ENCODE results near the gene CCBE1.
A peak's percentile ranks its signal among the peaks of the same experiment; 100 is the strongest.

Gene CCBE1

DNA sequence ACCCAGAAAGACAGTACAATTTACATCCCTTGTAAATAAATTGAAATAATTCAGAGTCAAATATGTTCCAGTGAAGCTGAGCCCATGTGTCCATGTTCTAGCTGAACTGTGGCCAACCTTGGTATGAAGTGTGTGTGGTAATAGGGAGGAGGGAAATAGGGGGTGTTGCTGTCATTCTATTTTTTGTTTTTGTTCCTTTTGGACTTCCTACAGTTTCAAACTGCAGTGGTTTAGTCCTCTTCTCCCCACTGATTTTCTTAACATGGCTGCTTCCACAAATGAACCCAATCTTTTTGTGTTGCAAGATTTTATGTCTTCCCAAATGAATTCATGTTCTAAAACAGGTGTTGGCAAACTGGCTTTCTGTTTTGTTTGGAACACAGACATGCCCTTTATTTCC lies 156.9 kb downstream of the CCBE1 start:
- no peak overlapping the region for H3K18ac ChIP-seq (ENCODE audit: low read length)
- H3K14ac ChIP-seq (ENCODE audit: low read length), result no peak overlapping the region
- no peak for DNase-seq
- H2AK5ac ChIP-seq (ENCODE audit: low read length), result no peak overlapping the region
- H3K4me3 ChIP-seq (ENCODE audit: low read depth, low read length), result no peak overlapping the region
- H2AFZ ChIP-seq (ENCODE audit: insufficient read depth, low read length, poor library complexity), result no peak overlapping the region
- H3K9me3 ChIP-seq (ENCODE audit: insufficient read depth, low read depth, low read length), result no peaks in the 10 kb centered on the region
- H3K27ac ChIP-seq (ENCODE audit: low read depth, low read length), result no peak overlapping the region
- no peaks in the 10 kb centered on the region for H3K36me3 ChIP-seq (ENCODE audit: control insufficient read depth in 1 of 2, insufficient read depth in 2 of 2, low read length in 2 of 2)
- no peak overlapping the region for H2BK5ac ChIP-seq (ENCODE audit: low read depth, low read length, poor library complexity)
- no peak overlapping the region for H4K12ac ChIP-seq (ENCODE audit: low read depth, low read length)
- peaks cover 2% of the 10 kb centered on the region in 2 experiments for H3K4me1 ChIP-seq (ENCODE audit: control insufficient read depth in 1 of 2, insufficient read depth in 2 of 2, low read length in 2 of 2)
- no peak overlapping the region for H3K4ac ChIP-seq (ENCODE audit: low read depth, low read length)
- H3K79me1 ChIP-seq (ENCODE audit: low read length), result no peaks in the 10 kb centered on the region
- H3K23ac ChIP-seq (ENCODE audit: low read length), result no peak overlapping the region
- no peak overlapping the region for H3K9ac ChIP-seq (ENCODE audit: low read length)
- H2BK120ac ChIP-seq (ENCODE audit: insufficient read depth, low read length, poor library complexity), result no peak overlapping the region
- H3K27me3 ChIP-seq (ENCODE audit: insufficient read depth, low read length), result no peaks in the 10 kb centered on the region
- no peak overlapping the region for H2BK12ac ChIP-seq (ENCODE audit: low read length)
- no peak overlapping the region for H3K4me2 ChIP-seq (ENCODE audit: low read length)
- no peak overlapping the region for H4K91ac ChIP-seq (ENCODE audit: low read depth, low read length)
- no peaks in the 10 kb centered on the region for H3K79me2 ChIP-seq (ENCODE audit: control insufficient read depth, insufficient read depth, low read length, poor library complexity)
- no peak overlapping the region for H4K8ac ChIP-seq (ENCODE audit: low read depth, low read length)

DNA sequence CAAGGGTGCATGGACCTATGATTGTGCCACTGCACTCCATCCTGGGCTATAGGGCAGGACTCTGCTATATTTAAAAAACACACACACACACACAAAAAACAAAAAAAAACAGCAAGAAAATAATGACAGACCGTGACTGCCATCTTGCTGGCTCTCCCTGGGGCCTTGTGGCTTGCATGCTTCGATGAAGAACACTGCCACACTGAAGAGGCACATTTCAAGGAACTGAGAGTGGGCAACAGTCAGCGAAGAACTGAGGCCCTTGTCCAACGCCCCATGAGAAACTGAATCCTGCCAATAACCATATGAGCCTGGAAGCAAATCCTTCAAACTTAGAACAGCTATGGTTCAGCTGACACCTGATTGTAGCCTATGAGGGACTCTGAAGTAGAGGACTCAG lies 158.1 kb downstream of the CCBE1 start:
- Histone ChIP-seq H4K8ac (ENCODE audit: low read depth, low read length) (no peak overlapping the region), H3K79me2 (ENCODE audit: control insufficient read depth, insufficient read depth, low read length, poor library complexity) (no peaks in the 10 kb centered on the region), H2BK12ac (ENCODE audit: low read length) (no peak overlapping the region), H3K18ac (ENCODE audit: low read length) (no peak overlapping the region), H3K23ac (ENCODE audit: low read length) (no peak overlapping the region), H2BK120ac (ENCODE audit: insufficient read depth, low read length, poor library complexity) (no peak overlapping the region), H3K27me3 (ENCODE audit: insufficient read depth, low read length) (no peaks in the 10 kb centered on the region), H3K36me3 (ENCODE audit: control insufficient read depth in 1 of 2, insufficient read depth in 2 of 2, low read length in 2 of 2) (no peaks in the 10 kb centered on the region), H2BK5ac (ENCODE audit: low read depth, low read length, poor library complexity) (no peak overlapping the region), H3K9me3 (ENCODE audit: insufficient read depth, low read depth, low read length) (no peaks in the 10 kb centered on the region), H3K9ac (ENCODE audit: low read length) (no peak overlapping the region), H3K4me2 (ENCODE audit: low read length) (no peak overlapping the region), H4K12ac (ENCODE audit: low read depth, low read length) (no peak overlapping the region), H2AK5ac (ENCODE audit: low read length) (no peak overlapping the region), H3K4me3 (ENCODE audit: low read depth, low read length) (no peak overlapping the region), H3K4me1 (ENCODE audit: control insufficient read depth in 1 of 2, insufficient read depth in 2 of 2, low read length in 2 of 2) (peaks cover 2 to 7% of the 10 kb centered on the region in 2 experiments), H4K91ac (ENCODE audit: low read depth, low read length) (no peak overlapping the region), H3K4ac (ENCODE audit: low read depth, low read length) (peak overlapping the region; percentile 20), H3K27ac (ENCODE audit: low read depth, low read length) (no peak overlapping the region), H3K79me1 (ENCODE audit: low read length) (no peaks in the 10 kb centered on the region), H3K14ac (ENCODE audit: low read length) (no peak overlapping the region), H2AFZ (ENCODE audit: insufficient read depth, low read length, poor library complexity) (no peak overlapping the region)
- DNase-seq, result no peak
- WGBS (ENCODE audit: extremely low coverage, insufficient coverage, insufficient read length), result no CpG with 5 or more reads among the region's 4 CpGs

DNA sequence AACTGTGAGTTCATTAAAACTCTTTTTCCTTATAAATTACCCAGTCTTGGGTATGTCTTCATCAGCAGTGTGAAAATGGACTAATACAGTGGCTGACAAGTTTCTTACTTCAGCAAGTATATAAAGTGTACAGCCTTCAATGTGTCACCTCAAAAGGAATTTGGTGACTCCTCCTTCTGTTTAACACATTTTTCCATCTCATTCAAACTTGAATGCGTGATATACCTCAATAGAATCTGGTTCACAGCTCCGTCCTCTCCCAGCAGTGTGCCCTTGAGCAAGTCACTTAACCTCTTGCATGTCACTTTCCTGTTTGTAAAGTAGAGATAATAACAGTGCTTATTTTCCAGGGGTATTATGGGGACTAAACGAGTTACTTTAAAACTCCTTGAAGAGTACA lies 159.6 kb downstream of the CCBE1 start:
- no peak overlapping the region for H2AK5ac ChIP-seq (ENCODE audit: low read length)
- H3K23ac ChIP-seq (ENCODE audit: low read length), result no peak overlapping the region
- no peak overlapping the region for H3K9ac ChIP-seq (ENCODE audit: low read length)
- no peaks in the 10 kb centered on the region for H3K9me3 ChIP-seq (ENCODE audit: insufficient read depth, low read depth, low read length)
- H3K79me2 ChIP-seq (ENCODE audit: control insufficient read depth, insufficient read depth, low read length, poor library complexity), result no peaks in the 10 kb centered on the region
- H2BK12ac ChIP-seq (ENCODE audit: low read length), result no peak overlapping the region
- no peak overlapping the region for H4K91ac ChIP-seq (ENCODE audit: low read depth, low read length)
- H4K12ac ChIP-seq (ENCODE audit: low read depth, low read length), result no peak overlapping the region
- no peaks in the 10 kb centered on the region for H3K27me3 ChIP-seq (ENCODE audit: insufficient read depth, low read length)
- no peak overlapping the region for H2BK120ac ChIP-seq (ENCODE audit: insufficient read depth, low read length, poor library complexity)
- H3K14ac ChIP-seq (ENCODE audit: low read length), result no peak overlapping the region
- no peaks in the 10 kb centered on the region for H3K36me3 ChIP-seq (ENCODE audit: control insufficient read depth in 1 of 2, insufficient read depth in 2 of 2, low read length in 2 of 2)
- no peak overlapping the region for H2AFZ ChIP-seq (ENCODE audit: insufficient read depth, low read length, poor library complexity)
- no peak overlapping the region for H2BK5ac ChIP-seq (ENCODE audit: low read depth, low read length, poor library complexity)
- H4K8ac ChIP-seq (ENCODE audit: low read depth, low read length), result no peak overlapping the region
- H3K18ac ChIP-seq (ENCODE audit: low read length), result no peak overlapping the region
- no peak overlapping the region for H3K4me2 ChIP-seq (ENCODE audit: low read length)
- H3K79me1 ChIP-seq (ENCODE audit: low read length), result no peaks in the 10 kb centered on the region
- H3K4ac ChIP-seq (ENCODE audit: low read depth, low read length), result no peak overlapping the region
- no peak overlapping the region for H3K27ac ChIP-seq (ENCODE audit: low read depth, low read length)
- peak; percentile 20 to 77 for DNase-seq
- peaks cover 2 to 7% of the 10 kb centered on the region in 2 experiments for H3K4me1 ChIP-seq (ENCODE audit: control insufficient read depth in 1 of 2, insufficient read depth in 2 of 2, low read length in 2 of 2)
- no peak overlapping the region for H3K4me3 ChIP-seq (ENCODE audit: low read depth, low read length)
- no CpG with 5 or more reads among the region's 3 CpGs for WGBS (ENCODE audit: extremely low coverage, insufficient coverage, insufficient read length)

DNA sequence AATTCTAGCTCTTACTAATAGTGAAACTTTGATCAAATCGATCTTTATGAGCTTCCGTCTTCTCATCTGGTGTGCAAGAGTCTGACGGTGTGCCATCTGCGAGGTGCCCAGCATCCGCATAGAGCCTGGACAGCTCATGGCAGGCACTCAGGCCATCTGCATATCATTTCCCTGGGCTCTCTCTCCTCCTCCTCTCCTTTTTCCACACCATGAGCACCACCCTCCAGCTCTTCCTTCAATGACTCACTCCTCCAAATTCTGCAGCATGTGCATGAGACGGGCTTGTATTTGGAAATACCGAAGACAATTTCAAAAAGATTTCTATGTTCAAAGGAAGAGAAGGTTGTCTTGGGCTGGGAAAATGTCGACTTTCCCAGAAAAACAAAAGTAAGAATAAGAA lies 161.1 kb downstream of the CCBE1 start:
- peak in 1 of 2 donors; percentile 31 for DNase-seq
- no peak overlapping the region for H4K91ac ChIP-seq (ENCODE audit: low read depth, low read length)
- no peak overlapping the region for H3K9ac ChIP-seq (ENCODE audit: low read length)
- H2BK120ac ChIP-seq (ENCODE audit: insufficient read depth, low read length, poor library complexity), result no peak overlapping the region
- H3K36me3 ChIP-seq (ENCODE audit: control insufficient read depth in 1 of 2, insufficient read depth in 2 of 2, low read length in 2 of 2), result no peaks in the 10 kb centered on the region
- no peaks in the 10 kb centered on the region for H3K79me1 ChIP-seq (ENCODE audit: low read length)
- H2BK5ac ChIP-seq (ENCODE audit: low read depth, low read length, poor library complexity), result no peak overlapping the region
- H3K27me3 ChIP-seq (ENCODE audit: insufficient read depth, low read length), result no peaks in the 10 kb centered on the region
- no peak overlapping the region for H3K18ac ChIP-seq (ENCODE audit: low read length)
- no peak overlapping the region for H3K27ac ChIP-seq (ENCODE audit: low read depth, low read length)
- no peak overlapping the region for H2AK5ac ChIP-seq (ENCODE audit: low read length)
- no peak overlapping the region for H3K4ac ChIP-seq (ENCODE audit: low read depth, low read length)
- H3K4me3 ChIP-seq (ENCODE audit: low read depth, low read length), result no peak overlapping the region
- H4K12ac ChIP-seq (ENCODE audit: low read depth, low read length), result no peak overlapping the region
- peaks cover 2 to 7% of the 10 kb centered on the region in 2 experiments for H3K4me1 ChIP-seq (ENCODE audit: control insufficient read depth in 1 of 2, insufficient read depth in 2 of 2, low read length in 2 of 2)
- H3K14ac ChIP-seq (ENCODE audit: low read length), result no peak overlapping the region
- no peak overlapping the region for H2AFZ ChIP-seq (ENCODE audit: insufficient read depth, low read length, poor library complexity)
- WGBS (ENCODE audit: extremely low coverage, insufficient coverage, insufficient read length), result no CpG with 5 or more reads among the region's 8 CpGs
- no peak overlapping the region for H3K23ac ChIP-seq (ENCODE audit: low read length)
- H2BK12ac ChIP-seq (ENCODE audit: low read length), result no peak overlapping the region
- no peaks in the 10 kb centered on the region for H3K9me3 ChIP-seq (ENCODE audit: insufficient read depth, low read depth, low read length)
- no peak overlapping the region for H4K8ac ChIP-seq (ENCODE audit: low read depth, low read length)
- H3K79me2 ChIP-seq (ENCODE audit: control insufficient read depth, insufficient read depth, low read length, poor library complexity), result no peaks in the 10 kb centered on the region
- H3K4me2 ChIP-seq (ENCODE audit: low read length), result no peak overlapping the region
